ENCODE data around the gene SFMBT2. TPM values are rescaled to one million over a fixed set of nuclear protein-coding genes. Genes with fewer than 3 reads are reported as not detected.
A peak's percentile ranks its signal among the peaks of the same experiment; 100 is the strongest.

The SFMBT2 gene
- total RNA-seq, 3 donors from 2014 or later (not counting 1 experiment from before 2014, with no cell fraction given), result 50.4 to 70.4 (median 52.2) TPM

GRCh38 chr10:7297094-7297493 lies 113.7 kb downstream of the SFMBT2 start:
- H3K27me3 ChIP-seq (ENCODE audit: control insufficient read depth, insufficient read depth, low read length), result no peaks in the 10 kb centered on the region
- peak in 1 of 2 donors; percentile 7 for DNase-seq
- no peaks in the 10 kb centered on the region for H3K9me3 ChIP-seq (ENCODE audit: control insufficient read depth, insufficient read depth, low read length)
- Mint-ChIP-seq H3K27ac (peak overlapping the region; percentile 63 to 64), H3K9me3 (no peaks in the 10 kb centered on the region), H3K4me3 (no peak overlapping the region), H3K4me1 (peaks cover 86 to 91% of the 10 kb centered on the region in 2 donors), H3K27me3 (ENCODE audit: low read depth in 2 of 2) (no peaks in the 10 kb centered on the region), H3K36me3 (no peaks in the 10 kb centered on the region)
- TF ChIP-seq, protein P1, sequence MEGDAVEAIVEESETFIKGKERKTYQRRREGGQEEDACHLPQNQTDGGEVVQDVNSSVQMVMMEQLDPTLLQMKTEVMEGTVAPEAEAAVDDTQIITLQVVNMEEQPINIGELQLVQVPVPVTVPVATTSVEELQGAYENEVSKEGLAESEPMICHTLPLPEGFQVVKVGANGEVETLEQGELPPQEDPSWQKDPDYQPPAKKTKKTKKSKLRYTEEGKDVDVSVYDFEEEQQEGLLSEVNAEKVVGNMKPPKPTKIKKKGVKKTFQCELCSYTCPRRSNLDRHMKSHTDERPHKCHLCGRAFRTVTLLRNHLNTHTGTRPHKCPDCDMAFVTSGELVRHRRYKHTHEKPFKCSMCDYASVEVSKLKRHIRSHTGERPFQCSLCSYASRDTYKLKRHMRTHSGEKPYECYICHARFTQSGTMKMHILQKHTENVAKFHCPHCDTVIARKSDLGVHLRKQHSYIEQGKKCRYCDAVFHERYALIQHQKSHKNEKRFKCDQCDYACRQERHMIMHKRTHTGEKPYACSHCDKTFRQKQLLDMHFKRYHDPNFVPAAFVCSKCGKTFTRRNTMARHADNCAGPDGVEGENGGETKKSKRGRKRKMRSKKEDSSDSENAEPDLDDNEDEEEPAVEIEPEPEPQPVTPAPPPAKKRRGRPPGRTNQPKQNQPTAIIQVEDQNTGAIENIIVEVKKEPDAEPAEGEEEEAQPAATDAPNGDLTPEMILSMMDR (IDR thresholded peaks at IDR 0.05), result no peak
- no peak for ATAC-seq
- 89% methylated on average over 1 of the region's 1 CpG for WGBS (ENCODE audit: insufficient coverage)
- H3K4me1 ChIP-seq (ENCODE audit: control insufficient read depth, insufficient read depth, low read length), result peaks cover 26% of the 10 kb centered on the region
- H3K36me3 ChIP-seq (ENCODE audit: control insufficient read depth, insufficient read depth, low read length), result no peaks in the 10 kb centered on the region
- no peak overlapping the region for H3K4me3 ChIP-seq (ENCODE audit: low read length)
- no peak overlapping the region for H3K27ac ChIP-seq (ENCODE audit: low read length)
- intact Hi-C loops (cut with micrococcal nuclease), result no loop called here

- H3K4me1 ChIP-seq (ENCODE audit: control insufficient read depth, insufficient read depth, low read length), result peaks cover 26% of the 10 kb centered on the region
- Mint-ChIP-seq H3K4me1 (peaks cover 86 to 91% of the 10 kb centered on the region in 2 donors), H3K4me3 (peak overlapping the region; percentile 6), H3K9me3 (no peaks in the 10 kb centered on the region), H3K36me3 (no peaks in the 10 kb centered on the region), H3K27me3 (ENCODE audit: low read depth in 2 of 2) (no peaks in the 10 kb centered on the region), H3K27ac (peak overlapping the region; percentile 63 to 64)
- H3K36me3 ChIP-seq (ENCODE audit: control insufficient read depth, insufficient read depth, low read length), result no peaks in the 10 kb centered on the region
- H3K4me3 ChIP-seq (ENCODE audit: low read length), result no peak overlapping the region
- ATAC-seq (no peak), DNase-seq (no peak)
- no peak overlapping the region for H3K27ac ChIP-seq (ENCODE audit: low read length)
- H3K27me3 ChIP-seq (ENCODE audit: control insufficient read depth, insufficient read depth, low read length), result no peaks in the 10 kb centered on the region
- no peaks in the 10 kb centered on the region for H3K9me3 ChIP-seq (ENCODE audit: control insufficient read depth, insufficient read depth, low read length)
- TF ChIP-seq, protein P1 (IDR thresholded peaks at IDR 0.05), result no peak
- intact Hi-C loops (cut with micrococcal nuclease), result no loop called here
- 97% methylated on average over 7 of the region's 7 CpGs for WGBS (ENCODE audit: insufficient coverage)
These were observed 114.2 kb downstream of the SFMBT2 start for GRCh38 chr10:7296648-7297047.

- H3K4me3 Mint-ChIP-seq, result no peak overlapping the region
- intact Hi-C loops (cut with micrococcal nuclease), result no loop called here
- Histone ChIP-seq H3K27ac (ENCODE audit: low read length) (no peak overlapping the region), H3K4me3 (ENCODE audit: low read length) (no peak overlapping the region), H3K27me3 (ENCODE audit: control insufficient read depth, insufficient read depth, low read length) (no peaks in the 10 kb centered on the region), H3K36me3 (ENCODE audit: control insufficient read depth, insufficient read depth, low read length) (no peaks in the 10 kb centered on the region), H3K4me1 (ENCODE audit: control insufficient read depth, insufficient read depth, low read length) (peaks cover 26% of the 10 kb centered on the region), H3K9me3 (ENCODE audit: control insufficient read depth, insufficient read depth, low read length) (no peaks in the 10 kb centered on the region)
- TF ChIP-seq, protein P1 (IDR thresholded peaks at IDR 0.05), result no peak
- H3K27me3 Mint-ChIP-seq (ENCODE audit: low read depth in 2 of 2), result no peaks in the 10 kb centered on the region
- H3K9me3 Mint-ChIP-seq, result no peaks in the 10 kb centered on the region
- peak overlapping the region; percentile 63 to 64 for H3K27ac Mint-ChIP-seq
- peaks cover 86 to 91% of the 10 kb centered on the region in 2 donors for H3K4me1 Mint-ChIP-seq
- no peak for DNase-seq
- H3K36me3 Mint-ChIP-seq, result no peaks in the 10 kb centered on the region
- ATAC-seq, result no peak
These were observed 114.8 kb downstream of the SFMBT2 start for GRCh38 chr10:7296076-7296475.

DNA sequence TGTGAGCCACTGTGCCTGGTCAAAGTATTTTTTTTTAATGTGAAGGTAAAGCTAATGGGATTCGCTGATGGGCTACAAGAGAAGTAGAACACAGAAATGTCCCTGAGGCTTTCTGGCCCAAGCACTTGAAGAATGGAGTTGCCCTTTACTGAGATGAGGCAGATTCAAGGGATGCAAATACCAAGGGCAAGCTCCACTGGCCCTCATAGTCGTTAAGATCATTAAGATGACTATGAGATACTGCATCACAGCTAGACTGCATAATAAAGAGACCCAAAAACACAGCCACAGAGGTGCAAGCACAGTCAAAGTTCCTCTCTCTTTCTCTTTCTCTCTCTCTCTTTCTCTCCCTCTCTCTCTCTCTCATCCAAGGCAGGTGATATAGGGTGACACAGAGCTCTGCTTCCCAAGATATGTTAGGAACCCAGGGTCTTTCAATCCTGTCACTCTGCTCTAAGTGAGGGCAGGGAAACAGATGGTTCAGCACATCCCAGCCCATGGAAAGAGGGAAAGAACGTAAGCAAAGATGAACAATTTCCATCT lies 117.4 kb downstream of the SFMBT2 start:
- Mint-ChIP-seq H3K4me3 (no peak overlapping the region), H3K36me3 (no peaks in the 10 kb centered on the region), H3K27me3 (ENCODE audit: low read depth in 2 of 2) (no peaks in the 10 kb centered on the region), H3K27ac (peak overlapping the region; percentile 57 to 64), H3K9me3 (no peaks in the 10 kb centered on the region), H3K4me1 (peaks cover 86 to 90% of the 10 kb centered on the region in 2 donors)
- peaks cover 19% of the 10 kb centered on the region for H3K4me1 ChIP-seq (ENCODE audit: control insufficient read depth, insufficient read depth, low read length)
- TF ChIP-seq, protein P1 (IDR thresholded peaks at IDR 0.05), result no peak
- ATAC-seq (no peak), DNase-seq (no peak)
- WGBS (ENCODE audit: insufficient coverage), result 88% methylated on average over 3 of the region's 3 CpGs
- no peak overlapping the region for H3K27ac ChIP-seq (ENCODE audit: low read length)
- H3K4me3 ChIP-seq (ENCODE audit: low read length), result no peak overlapping the region
- H3K27me3 ChIP-seq (ENCODE audit: control insufficient read depth, insufficient read depth, low read length), result no peaks in the 10 kb centered on the region
- no peaks in the 10 kb centered on the region for H3K9me3 ChIP-seq (ENCODE audit: control insufficient read depth, insufficient read depth, low read length)
- intact Hi-C loops (cut with micrococcal nuclease), result no loop called here
- H3K36me3 ChIP-seq (ENCODE audit: control insufficient read depth, insufficient read depth, low read length), result no peaks in the 10 kb centered on the region

Measured in natural killer cell (primary cell).